Tongue (tissue), 2 donors: ENCODE measurements around the gene SUPT20HL1. TPM values are rescaled to one million over a fixed set of nuclear protein-coding genes. Genes with fewer than 3 reads are reported as not detected.
"Not testable (repeated sequence)": the region's sequence is repeated elsewhere in the genome, so short reads cannot be mapped to it uniquely, and the experiment has no call there.

ENCODE experiments used
- DNase-seq: peaks from one replicate; pipeline ENCODE4 v3.0.0-alpha.2; 2015
- total RNA-seq: library from RNA; depleted of rRNA; stranded (reverse); fragments of >200 nt; gene quantifications from one replicate; pipeline ENCODE4 v1.2.3, GENCODE V29; 2014

Gene SUPT20HL1
- not detected for total RNA-seq

- no peak for DNase-seq
Measured at GRCh38 chrX:24360272-24360671, at the start of gene SUPT20HL1. Gene SUPT20HL1 (plus strand): TSS chrX:24360639. CDS start chrX:24362761, 2,122 bp downstream.

DNA sequence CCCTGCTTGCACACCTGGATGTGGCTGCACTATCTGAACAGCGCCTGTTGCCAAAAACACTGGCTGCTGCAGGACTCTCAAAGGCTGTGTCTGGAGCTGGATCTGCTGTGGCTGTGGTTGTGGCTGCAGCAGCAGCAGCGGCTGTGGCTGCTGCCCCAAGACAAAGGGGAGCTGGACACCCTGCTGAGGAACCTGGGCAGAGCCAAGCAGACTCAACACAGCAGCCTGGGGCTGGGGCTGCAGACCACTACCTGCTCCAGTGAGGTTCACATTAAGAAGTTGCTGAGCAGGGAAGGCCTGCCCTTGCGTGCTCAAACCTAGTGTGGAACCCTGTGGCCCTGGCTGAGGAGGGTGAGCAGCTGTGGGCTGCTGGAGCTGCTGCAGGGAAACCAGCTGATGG is 49.5 kb upstream of the SUPT20HL1 start:
- not testable (repeated sequence) for DNase-seq

- DNase-seq = not testable (repeated sequence)
Measured at GRCh38 chrX:24311507-24312248, 48.8 kb upstream of the SUPT20HL1 start.

GRCh38 chrX:24312249-24312607 is 48.2 kb upstream of the SUPT20HL1 start:
- DNase-seq = not testable (repeated sequence)

DNA sequence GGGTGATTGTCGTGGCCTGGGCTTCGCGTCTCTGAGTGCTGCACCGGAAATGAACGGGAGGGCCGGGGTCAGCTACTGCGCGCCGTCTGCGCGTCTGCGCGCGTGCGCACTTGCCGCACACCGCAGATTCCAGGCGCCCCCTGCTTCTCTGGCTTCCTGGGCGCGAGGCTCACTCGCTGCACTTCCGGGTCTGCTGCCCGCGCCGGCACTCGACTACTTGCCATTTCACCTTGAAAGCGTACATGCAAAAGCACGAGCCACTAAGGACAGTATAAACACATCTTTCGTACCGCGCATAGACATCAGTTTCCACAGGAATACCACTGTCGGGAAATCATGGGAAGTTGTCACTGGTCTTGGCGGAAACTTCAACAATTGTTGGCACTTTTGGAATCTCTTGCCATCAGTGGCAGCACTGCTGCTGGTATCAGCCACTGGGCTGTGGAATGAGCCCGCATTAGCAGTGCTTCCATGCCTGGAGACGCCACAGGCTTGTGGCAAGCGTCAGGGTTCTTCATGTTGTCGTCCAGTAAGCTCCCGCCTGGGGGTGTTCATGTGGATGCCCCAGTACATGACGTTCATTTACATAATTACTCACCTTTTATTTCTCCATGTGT is 46.3 kb upstream of the SUPT20HL1 start, which contains the start of gene SUPT20HL2:
Gene SUPT20HL2, minus strand, starts transcription at position 51 of the 617 bp plus-strand sequence. CDS start 754 bp downstream, outside the sequence.
- no peak for DNase-seq

- DNase-seq = no peak
Measured at GRCh38 chrX:24316111-24316510, 44.3 kb upstream of the SUPT20HL1 start.

- no peak for DNase-seq
Measured at GRCh38 chrX:24317567-24317966, 42.9 kb upstream of the SUPT20HL1 start.

DNA sequence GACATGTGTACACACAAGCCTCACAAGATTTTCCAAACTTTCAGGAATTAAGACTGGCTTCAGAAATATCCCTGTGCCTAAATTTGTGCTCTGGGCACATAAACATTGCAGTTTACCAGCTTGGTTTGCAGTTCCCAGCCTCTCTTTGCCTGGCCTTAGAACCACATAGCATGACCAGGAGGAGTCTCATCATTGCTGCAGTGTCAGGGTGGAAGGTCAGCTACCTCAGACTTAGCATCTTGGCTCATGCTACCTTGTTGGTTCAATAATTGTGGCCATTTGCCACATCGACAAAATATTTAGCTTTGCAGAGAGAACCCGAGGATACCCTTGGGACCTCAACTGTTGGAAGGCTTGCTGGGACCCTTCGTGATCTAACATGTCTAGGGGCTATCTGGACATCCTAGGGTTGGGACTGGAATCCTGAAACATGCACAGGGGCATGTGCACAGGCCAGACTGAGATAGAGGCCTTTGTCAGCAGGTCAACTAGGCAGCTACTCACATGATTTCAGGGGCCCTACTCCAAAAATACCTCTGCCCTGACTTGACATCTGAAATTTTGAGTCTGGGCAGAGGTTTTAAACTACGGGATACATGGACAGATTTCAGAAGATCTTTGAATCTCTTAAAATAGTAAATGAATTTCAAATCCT is 38.6 kb upstream of the SUPT20HL1 start:
- no peak for DNase-seq

GRCh38 chrX:24325231-24325630 is 35.2 kb upstream of the SUPT20HL1 start:
- DNase-seq = no peak

DNA sequence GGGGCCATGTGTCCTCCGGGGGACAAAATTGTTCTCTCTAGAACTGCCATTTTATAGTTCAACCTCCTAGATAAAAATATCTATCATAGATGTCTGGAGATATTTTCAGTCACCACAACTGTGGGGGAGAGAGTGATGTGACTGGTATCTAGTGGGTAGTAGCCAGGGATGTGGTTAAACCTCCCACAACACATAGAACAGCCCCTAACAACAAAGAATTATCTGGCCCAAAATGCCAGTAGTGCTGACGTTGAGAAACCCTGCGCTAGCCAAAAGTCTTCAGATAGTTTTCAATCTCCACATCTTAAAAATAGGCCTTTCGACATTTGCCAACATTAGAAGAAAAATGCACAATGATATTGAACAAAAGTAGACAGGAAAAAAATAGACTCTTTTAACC is 27.6 kb upstream of the SUPT20HL1 start:
- DNase-seq = no peak

GRCh38 chrX:24333371-24333770 is 27.1 kb upstream of the SUPT20HL1 start:
- DNase-seq = no peak

DNA sequence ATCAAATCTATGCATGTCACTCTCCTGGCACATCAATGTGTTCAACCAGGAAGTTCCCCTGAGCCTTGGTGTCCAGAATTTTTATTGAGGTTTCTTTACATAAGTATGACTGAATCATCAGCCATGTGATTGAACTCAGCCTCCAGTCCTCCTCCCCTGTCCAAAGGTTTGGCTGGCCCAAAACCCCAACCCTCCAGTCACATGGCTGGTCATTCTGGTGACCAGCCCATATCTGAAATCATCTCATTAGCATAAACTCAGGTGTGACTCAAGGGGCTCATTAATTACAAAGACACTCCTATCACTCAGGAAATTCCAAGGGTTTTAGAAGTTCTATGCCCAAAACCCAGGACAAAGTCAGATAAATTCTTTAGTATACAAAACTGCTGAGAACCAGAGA is 26.0 kb upstream of the SUPT20HL1 start:
- DNase-seq = no peak

- no peak for DNase-seq
Measured at GRCh38 chrX:24335871-24336270, 24.6 kb upstream of the SUPT20HL1 start.

DNA sequence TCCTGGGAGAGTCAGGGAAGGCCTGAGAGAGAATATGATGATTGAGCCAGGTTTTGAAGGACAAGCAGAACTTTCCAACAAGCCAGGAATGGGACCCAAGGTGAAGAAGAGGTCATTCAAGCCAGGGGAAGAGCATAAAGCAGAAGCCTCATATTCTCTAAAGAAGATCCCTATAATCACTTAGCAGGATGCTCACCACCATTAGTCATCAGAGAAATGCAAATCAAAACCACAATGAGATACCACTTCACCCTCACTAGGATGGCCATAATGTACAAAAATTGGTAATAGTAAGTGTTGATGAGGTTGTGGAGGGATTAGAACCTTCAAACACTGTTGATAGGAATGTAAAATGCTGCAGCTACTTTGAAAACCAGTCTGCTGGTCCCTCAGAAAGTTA is 20.5 kb upstream of the SUPT20HL1 start:
- DNase-seq = no peak

GRCh38 chrX:24340501-24340900 is 19.9 kb upstream of the SUPT20HL1 start:
- no peak for DNase-seq

GRCh38 chrX:24341795-24342194 is 18.6 kb upstream of the SUPT20HL1 start:
- no peak for DNase-seq

DNA sequence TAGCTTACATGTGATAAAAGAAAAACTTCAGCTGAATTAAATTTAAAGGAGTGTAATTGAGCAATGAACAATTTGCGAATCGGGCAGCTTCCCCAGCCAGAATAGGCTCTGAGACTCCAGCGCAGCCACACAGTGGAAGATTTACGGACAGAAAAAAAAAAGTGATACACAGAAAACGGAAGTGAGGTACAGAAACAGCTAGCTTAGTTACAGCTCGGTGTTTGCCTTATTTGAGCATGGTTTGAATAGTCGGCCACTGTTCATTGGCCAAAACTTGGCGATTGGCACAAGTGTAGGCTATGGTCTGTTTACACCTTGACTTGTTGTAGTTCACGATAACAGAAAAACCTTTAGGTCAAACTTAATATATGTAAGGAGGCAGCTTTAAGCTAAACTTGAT is 16.7 kb upstream of the SUPT20HL1 start:
- no peak for DNase-seq

DNA sequence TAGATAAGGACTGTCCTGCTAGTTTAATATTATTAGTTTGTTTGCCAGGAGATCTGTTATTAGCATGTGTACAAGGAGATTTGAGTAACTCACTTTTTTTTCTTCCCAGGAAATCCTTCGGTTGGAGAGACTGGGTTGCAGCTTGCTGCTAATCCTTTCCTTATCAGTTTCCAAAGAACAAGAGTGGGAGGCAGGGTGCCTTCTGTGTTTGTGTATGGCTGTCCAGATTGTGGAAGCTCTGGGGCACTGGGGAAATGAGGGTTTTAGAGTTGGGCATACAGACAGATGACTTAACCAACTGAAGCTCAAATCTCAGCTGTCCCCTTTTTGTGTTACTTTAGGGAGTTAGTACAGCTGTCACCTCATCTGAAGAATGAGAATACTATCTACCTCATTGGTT is 12.6 kb upstream of the SUPT20HL1 start:
- peak; percentile 58 for DNase-seq

DNA sequence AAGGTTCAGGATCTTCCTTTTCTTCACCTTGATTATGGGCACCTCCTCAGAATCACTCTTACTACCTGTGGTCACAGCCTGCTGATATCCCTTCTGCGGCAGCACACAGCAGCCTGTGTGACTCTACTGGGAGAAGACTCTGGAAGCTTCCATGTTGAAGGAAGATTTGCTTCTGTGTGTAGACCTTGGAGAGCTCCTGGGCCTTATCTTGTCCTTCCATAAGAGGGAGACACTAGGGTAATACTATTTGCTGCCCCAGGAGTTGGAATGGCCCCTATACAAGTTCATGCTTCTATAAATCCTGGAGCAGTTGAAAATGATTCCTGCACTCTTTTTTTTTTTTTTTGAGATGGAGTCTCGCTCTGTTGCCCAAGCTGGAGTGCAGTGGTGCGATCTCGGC is 10.2 kb upstream of the SUPT20HL1 start:
- no peak for DNase-seq

- DNase-seq = no peak
Measured at GRCh38 chrX:24355095-24355494, 5.3 kb upstream of the SUPT20HL1 start.

DNA sequence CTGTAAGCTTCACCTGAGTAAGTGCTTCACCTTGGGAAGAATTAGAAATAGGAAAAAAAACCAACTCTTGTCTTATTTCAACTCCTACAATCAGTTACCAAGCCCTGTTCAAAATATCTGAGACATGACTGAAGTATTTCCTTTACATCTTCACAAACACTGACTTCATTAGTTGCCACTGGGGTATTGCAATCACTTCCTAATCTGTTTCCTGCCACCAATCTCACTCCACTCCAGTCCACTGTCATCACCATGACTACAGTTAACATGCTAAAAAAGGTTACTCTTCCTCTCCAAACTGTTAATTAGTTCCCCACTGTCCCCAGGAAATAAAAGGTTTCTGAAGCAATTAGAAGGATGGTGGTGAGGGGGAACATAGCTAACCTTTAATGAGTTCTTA is 3.3 kb upstream of the SUPT20HL1 start:
- no peak for DNase-seq

- not testable (repeated sequence) for DNase-seq
Measured at GRCh38 chrX:24362089-24362745, 1.8 kb downstream of the SUPT20HL1 start.
